Mucosa of gallbladder (tissue), 1 donor: ENCODE data around the gene SERPINE1. TPM values are rescaled to one million over a fixed set of nuclear protein-coding genes. Genes with fewer than 3 reads are reported as not detected.

ENCODE experiments used
- DNase-seq: peaks from one replicate; pipeline ENCODE4 v3.0.0-alpha.2; 2020; ENCODE audit warnings: low spot score
- total RNA-seq: library from RNA; stranded (reverse); gene quantifications from one replicate; pipeline ENCODE4 v1.2.1, GENCODE V29; 2021
- donor health status: DM: no; HTN: no; CAD: no.

SERPINE1 gene
- total RNA-seq, 1 donor from 2014 or later: 6.6 TPM

DNA sequence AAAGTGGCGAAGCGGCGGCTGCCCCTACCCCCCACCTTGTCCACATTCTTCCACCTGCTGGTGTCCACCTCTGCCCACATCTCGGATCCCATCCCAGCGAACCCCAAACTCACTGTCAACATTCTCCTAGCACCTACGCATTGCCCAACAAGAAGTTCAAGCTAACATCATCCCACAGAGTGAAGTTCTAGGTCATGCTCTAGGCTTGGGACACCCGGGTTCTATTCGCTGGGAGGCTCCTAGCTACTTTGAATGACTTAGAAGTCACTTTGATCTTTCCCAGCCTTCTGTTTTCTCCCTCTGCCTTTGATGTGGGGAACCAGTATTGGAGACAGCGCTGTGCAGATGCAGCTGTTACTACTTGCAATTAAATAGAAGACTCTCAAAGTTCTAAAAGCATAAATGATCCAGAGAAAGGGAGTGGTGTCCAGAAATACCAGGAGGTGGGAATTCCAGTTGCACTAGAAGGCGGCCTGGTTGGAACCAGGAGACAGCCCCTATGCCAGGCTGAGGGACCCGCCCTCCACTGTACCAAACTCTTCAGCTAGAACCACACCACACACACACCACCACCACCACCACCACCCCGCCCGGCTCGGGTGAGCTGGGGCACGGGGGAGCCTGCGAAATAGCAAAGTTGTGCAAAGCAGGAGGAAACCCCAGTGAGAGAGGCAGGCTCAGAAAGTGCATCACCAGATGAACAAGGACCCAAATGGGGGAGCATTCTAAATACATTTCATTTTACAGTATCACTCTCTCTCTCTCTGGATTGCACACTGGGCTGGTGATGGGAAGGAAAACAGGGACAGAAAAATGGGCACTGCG lies 43.9 kb downstream of the SERPINE1 start:
- DNase-seq: no peak

DNA sequence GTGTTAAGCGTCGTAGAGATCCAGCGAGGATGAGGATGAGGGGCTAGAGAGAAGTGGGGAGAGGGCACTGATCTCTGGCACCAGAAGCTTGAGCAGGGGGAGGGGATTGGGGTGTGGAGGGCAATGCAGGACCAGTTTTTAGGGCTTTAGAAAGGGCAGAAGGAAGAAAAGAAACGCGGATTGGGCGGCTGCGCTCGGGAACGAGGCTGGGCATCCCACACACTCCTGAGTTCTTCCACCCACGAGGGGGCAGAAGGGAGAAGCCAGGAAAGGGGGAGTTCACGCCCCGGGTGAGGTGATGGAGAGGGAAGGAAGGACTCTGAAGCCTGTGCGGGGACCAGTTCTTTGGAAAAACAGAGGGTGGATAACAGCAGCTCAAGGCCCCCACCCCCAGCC lies 44.5 kb downstream of the SERPINE1 start:
- no peak for DNase-seq

- DNase-seq: no peak
These were observed 45.3 kb downstream of the SERPINE1 start for GRCh38 chr7:101172005-101172853.

GRCh38 chr7:101172854-101173751 lies 46.2 kb downstream of the SERPINE1 start:
- DNase-seq: peak; percentile 56

GRCh38 chr7:101173752-101174244 lies 46.9 kb downstream of the SERPINE1 start:
- no peak for DNase-seq

GRCh38 chr7:101174322-101174854 lies 47.5 kb downstream of the SERPINE1 start:
- no peak for DNase-seq

DNA sequence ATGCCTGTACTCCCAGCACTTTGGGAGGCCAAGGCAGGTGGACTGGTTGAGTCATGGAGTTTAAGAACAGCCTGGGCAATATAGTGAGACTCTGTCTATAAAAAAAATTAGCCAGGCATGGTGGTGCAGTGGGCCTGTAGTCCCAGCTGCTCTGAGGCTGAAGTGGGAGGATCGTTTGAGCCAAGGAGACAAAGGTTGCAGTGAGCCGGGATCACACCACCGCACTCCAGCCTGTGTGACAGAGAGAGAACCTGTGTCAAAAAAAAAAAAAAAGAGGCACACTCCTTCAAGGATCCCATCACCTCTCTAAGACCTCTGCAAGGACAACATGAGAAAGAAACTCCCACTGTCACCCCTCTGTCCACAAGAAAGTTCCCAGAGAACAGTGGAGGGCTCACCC lies 48.8 kb downstream of the SERPINE1 start:
- no peak for DNase-seq

DNA sequence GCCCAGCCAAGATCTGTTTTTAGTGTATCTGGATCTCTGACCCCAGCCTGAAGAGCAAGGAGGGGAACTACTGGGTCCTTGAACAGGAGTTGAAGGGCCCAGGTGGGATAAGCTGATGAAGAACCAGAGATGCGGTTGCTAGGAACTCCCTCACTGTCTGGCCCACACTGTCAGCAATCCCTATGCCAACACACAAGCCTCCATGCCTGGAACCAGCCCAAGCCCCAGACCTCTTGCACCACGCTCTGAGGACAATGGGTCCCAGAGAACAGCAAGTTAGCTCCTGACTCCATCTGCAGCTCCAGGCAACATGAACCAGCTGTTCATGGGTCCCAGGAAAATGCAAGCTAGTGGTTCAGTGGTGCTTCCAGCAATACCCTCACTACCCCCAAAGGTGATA lies 50.7 kb downstream of the SERPINE1 start:
- DNase-seq: no peak

GRCh38 chr7:101179117-101179516 lies 52.2 kb downstream of the SERPINE1 start:
- DNase-seq: no peak

DNA sequence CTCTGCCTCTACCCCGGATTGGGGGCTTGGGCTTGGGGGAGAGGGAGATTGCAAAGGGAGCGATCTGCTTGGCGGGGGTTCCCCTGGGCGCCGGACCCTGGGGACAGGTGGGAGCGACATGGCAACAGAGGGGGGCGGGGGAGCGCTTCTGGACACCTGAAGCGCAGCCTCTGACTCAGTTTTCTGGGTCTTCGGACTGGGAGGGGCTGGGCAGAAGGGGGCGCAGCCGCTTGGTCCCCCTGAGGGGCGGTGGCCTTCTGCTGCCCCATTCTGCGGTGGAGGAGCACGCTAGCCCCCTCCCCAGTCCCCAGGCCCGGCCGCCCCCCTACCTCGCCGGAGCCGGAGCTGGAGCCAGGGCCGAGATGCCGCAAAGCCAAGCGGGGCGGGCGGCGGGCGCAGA lies 52.8 kb downstream of the SERPINE1 start:
- DNase-seq: no peak

GRCh38 chr7:101180130-101180755 lies 53.3 kb downstream of the SERPINE1 start, which contains the start of gene NAT16:
Gene NAT16, minus strand, starts transcription at chr7:101180293. Its CDS starts 5,486 bp downstream, at chr7:101174807.
- no peak for DNase-seq

- DNase-seq: no peak
These were observed 58.4 kb downstream of the SERPINE1 start for GRCh38 chr7:101185258-101185839.

- no peak for DNase-seq
These were observed 59.3 kb downstream of the SERPINE1 start for GRCh38 chr7:101186194-101186593.

GRCh38 chr7:101186844-101187428 lies 60.0 kb downstream of the SERPINE1 start:
- DNase-seq: no peak

Other genes starting within 250 kb of the SERPINE1 start
- 3.3 TPM for gene UFSP1, start 237.4 kb upstream of the SERPINE1 start, total RNA-seq
- gene ACHE, start 231.2 kb upstream of the SERPINE1 start, total RNA-seq: 8.4 TPM
- gene MUC3A, start 177.6 kb upstream of the SERPINE1 start, total RNA-seq: 230 TPM
- 0.72 TPM for gene MUC12, start 157.5 kb upstream of the SERPINE1 start, total RNA-seq
- under 0.01 TPM for gene MUC17, start 107.0 kb upstream of the SERPINE1 start, total RNA-seq
- gene TRIM56, start 41.6 kb upstream of the SERPINE1 start, total RNA-seq: 57.7 TPM
- gene AP1S1, start 27.4 kb downstream of the SERPINE1 start, total RNA-seq: 63.9 TPM
- gene VGF, start 38.5 kb downstream of the SERPINE1 start, total RNA-seq: 0.29 TPM
- gene NAT16, start 53.2 kb downstream of the SERPINE1 start, total RNA-seq: not detected
- gene MOGAT3, start 73.9 kb downstream of the SERPINE1 start, total RNA-seq: 0.14 TPM
- 104 TPM for gene PLOD3, start 90.5 kb downstream of the SERPINE1 start, total RNA-seq
- 92.6 TPM for gene ZNHIT1, start 91.1 kb downstream of the SERPINE1 start, total RNA-seq
- gene CLDN15, start 110.7 kb downstream of the SERPINE1 start, total RNA-seq: 46.4 TPM
- gene FIS1, start 118.0 kb downstream of the SERPINE1 start, total RNA-seq: 190 TPM
- gene IFT22, start 194.7 kb downstream of the SERPINE1 start, total RNA-seq: 36.5 TPM
- 0.29 TPM for gene COL26A1, start 235.8 kb downstream of the SERPINE1 start, total RNA-seq